HG03575 (cell line): Measurements from ENCODE around the gene DLGAP1.
"Not testable (repeated sequence)": the region's sequence is repeated elsewhere in the genome, so short reads cannot be mapped to it uniquely, and the experiment has no call there.

ENCODE experiments used
- ATAC-seq: cut with Tn5 transposase; IDR thresholded peaks from one replicate; pipeline ENCODE4 v1.9.1; 2021; ENCODE audit not compliant: unreplicated experiment, insufficient number of reproducible peaks, low FRiP score; ENCODE audit errors: extremely low read depth

Gene DLGAP1

DNA sequence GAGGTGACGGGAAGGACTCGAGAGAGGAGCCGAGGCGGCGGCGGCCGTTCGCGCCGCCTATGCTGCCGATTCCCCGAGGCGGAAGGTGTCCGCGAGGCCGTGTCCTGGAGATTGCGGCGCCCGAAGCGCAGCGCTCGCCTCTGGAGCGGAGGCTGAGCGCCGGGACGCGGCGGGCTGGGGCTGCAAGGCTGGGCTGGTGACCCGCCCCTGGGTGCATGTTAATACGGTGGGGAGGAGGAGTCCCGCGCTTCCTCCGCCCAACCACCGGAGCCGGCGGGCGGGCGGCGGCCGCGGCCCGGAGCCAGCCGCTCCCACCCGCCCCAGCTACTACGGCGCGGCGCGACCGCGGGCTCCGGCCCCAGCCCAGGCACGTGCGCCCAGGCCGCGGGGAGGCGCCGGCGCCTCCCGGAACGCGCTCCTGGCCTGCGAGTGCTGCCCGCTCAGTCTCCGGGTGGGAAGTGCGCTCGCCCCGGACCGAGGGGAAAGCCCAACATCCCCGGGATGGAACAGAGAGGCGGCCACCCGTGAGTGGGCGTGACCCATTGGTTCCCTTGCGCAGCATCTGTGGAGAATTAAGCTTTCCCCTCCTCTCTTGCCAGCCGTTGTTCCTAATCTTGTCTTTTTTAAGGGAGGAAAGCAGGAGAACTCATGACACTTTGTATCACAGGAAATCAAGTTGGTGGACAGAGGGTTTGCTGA lies at the start of gene DLGAP1:
DLGAP1 (minus strand) TSS at position 195 of the 699 bp plus-strand sequence.
- ATAC-seq, result no peak

DNA sequence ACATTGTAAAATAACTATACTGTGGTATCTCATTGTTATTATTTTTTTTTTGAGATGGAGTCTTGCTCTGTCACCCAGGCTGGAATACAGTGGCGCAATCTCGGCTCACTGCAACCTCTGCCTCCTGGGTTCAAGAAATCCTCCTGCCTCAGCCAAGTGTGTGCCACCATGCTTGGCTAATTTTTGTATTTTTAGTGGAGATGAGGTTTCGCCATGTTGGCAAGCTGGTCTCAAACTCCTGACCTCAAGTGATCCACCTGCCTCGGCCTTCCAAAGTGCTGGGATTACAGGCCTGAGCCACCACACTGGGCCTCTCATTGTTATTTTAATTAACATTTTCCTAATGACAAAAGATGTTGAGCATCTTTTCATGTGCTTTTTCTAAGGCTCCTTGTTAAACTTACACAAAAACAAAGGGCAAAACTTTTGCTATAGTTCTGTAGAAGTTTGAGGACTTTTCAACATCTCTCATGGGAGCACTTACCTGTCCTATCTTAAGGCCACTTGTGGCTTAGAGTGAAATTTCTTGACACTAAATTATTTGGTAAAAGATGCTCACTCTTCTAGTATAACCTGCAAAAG lies 39.7 kb upstream of the DLGAP1 start:
- ATAC-seq, result not testable (repeated sequence)

DNA sequence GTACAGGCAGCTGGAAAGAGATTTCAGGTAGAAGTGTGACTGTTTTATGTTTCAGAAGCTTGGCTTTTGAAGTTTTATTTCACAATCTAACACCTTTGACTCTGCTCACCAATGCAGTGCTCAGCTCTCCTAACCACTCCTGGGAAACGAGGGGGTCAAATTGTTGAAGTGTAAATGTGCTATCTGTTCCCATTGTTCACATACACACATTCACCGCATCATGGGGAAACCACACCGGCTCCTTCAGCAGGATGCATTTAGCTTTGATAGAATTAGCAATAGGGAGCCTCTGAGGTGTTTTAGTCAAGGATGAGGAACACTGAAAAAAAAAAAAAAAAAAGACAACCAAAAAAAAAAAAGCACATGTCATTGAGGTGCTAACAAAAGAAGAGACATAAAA lies 13.4 kb upstream of the DLGAP1 start:
- ATAC-seq, result no peak

DNA sequence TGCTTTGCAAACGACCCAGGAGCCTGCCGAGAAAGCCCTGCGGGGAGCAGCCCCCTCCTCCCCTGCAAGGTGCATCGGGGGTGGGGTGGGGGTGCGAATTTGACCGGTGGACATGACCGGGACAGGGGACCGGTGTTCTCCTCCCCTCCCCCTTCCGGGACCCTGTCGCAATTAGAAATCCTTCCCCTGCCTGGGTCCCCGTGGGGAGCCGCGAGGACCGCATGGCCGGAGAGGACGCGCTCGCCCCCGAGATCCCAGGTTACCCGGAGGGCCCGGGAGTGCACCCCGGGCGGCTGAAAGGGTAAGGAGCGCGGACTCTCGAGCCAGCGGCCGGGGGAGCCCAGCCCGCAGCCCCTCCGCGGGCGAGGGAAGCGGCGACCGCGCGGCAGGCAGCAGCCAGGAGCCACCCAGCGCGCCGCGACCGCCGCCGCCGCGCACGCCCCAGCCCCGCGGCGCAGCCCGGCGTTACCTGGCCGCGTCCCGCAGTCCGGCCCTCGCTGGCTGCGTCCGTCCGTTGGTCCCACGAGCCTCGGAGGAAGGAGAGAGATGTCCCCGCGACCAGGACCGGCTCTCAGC lies 482 bp downstream of the DLGAP1 start:
- ATAC-seq, result no peak

DNA sequence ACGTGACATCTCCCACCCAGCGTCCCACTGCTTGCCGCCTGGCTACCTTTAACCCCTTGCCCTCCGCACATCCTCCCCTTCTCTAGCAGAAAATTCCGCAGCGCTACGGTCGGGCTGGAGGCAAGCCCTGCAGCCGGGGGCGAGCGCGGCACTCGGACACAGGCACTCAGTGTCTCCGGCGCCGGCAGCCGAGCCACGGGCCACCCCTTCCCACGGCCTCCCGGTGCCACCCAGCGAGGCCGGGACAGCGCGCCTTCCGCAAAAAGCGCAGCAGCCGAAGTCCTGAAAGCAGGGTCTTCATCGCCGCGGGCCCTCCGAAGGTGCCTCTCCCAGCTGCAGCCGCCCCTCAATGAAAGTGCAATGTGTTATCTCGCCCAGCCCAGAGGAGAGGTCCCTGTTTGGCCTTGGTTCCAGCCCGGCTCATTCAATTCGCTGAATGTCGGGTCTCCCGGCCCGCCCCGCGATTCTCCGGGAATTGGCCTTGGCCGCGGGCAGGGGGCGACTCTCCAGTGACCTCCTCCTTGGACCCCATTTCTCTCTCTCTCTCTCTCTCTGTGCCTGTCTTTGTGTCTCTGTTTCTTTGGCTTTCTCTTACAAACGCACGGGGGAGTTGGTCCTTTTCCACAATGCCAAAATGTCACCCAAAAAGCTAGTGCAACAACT lies 1.1 kb downstream of the DLGAP1 start:
- no peak for ATAC-seq

DNA sequence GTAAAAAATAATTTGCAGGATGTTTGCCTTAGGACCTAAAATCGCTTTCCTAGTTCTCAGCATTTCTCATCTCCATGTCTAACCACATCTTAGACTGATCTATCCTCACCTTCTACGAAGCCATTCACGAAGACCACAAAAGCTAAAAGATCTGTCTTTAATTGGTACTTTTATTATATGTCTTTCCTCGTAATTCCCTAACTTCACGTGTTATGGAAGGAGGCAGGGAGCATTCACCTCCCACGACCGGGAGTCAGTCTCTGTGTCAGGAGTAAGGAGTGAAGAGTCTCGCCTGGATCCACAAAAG lies 1.6 kb downstream of the DLGAP1 start:
- ATAC-seq, result no peak

DNA sequence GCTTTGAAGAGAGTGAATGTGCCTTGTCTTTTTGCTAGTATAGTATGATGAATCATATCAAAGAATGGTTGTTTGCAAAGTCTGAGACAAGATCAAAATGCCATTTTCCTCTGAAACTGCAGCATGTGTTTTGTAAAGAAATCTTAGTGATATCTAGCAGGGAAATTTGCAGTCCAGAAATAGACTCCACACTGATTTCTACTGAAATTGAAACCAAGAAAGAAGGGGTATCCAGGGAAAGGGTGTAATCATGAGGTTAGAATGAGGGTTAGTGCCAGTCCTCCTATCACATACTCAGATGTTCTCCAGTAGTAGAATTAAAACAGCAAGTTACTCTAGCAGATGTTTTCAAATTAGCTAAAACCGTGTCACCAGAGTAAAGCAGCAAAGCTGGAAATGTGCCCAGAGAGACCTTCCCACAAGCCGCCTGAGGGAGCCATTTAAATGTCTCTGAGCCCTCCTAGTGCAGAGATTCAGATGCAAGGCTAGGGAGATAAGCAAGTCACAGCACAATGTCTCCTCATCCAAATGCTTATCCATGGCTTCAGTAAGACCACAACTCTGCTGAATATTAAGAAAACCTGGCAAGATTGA lies 4.9 kb downstream of the DLGAP1 start:
- ATAC-seq, result no peak

DNA sequence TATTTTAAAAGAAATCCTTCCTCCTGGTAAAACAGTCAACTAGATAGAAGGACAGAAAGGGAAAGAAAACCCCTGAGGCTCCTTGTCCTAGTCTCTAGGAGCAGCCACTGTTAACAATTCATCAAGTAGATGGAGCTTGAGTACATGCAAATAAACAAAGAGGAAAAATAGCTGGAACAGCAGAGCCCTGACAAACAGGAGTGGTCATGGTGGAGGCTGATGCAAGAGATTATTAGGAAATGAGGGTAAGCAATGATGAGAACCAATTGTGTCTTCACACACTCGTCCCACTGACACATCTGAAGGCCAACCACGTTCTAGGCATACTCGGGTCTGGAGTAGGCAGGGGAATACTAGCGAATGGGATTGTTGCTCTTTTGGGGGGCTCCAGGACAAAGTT lies 9.2 kb downstream of the DLGAP1 start:
- ATAC-seq, result no peak

DNA sequence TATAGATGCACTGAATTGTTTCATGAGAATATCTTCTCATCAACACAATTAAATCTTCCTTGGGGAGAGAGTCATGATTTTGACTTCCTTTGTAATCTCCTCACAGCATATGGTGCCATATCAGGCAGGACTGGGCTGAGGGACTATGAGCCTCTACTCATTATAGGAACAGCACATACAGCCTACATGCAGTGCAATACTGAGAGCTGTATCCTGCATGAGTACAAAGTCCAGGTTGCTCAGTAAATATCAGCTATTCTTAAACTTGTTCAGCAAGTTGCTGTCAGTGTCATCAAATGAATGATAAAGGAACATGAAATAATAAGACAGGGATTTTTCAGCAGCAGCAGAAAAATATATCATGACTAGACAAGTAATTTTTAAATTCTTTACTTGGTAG lies 10.8 kb downstream of the DLGAP1 start:
- ATAC-seq, result no peak

DNA sequence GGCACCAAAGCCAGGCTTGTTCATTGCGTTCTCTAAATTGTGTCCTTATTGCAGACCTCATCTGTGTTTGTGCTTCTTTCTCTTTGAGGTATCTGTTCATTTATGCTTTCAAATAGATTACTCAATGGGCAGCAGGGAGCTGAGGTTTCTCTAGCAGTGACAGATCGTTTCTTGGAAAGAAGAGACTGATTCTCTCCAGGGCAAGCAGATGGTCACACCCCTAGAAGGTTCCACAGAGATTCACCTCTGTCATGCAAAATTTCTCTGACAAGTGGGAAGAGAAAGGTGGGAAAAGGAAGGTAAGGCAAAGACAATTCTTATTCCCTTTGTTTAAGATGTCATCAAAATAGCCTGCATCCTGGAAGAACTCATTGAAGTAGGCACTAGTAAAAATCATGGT lies 14.0 kb downstream of the DLGAP1 start:
- no peak for ATAC-seq

DNA sequence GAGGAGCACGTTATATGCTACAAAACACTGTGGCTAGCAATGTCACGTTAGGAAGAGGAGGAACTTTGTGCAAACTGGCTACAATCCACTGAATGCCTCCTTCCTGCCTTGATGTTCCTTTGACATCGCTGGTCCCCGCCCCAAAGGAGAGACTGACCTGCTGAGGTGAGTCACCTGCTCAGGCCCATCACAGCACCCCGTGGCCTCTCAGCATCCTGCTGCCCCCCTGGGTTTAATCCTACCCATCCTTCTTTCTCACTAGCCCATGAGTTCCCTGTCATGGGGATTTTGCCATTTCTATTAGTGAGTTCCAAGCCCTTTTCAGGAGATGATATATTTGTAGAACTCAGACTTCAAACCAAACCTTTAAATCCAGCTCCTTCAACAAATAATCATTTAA lies 16.2 kb downstream of the DLGAP1 start:
- no peak for ATAC-seq

DNA sequence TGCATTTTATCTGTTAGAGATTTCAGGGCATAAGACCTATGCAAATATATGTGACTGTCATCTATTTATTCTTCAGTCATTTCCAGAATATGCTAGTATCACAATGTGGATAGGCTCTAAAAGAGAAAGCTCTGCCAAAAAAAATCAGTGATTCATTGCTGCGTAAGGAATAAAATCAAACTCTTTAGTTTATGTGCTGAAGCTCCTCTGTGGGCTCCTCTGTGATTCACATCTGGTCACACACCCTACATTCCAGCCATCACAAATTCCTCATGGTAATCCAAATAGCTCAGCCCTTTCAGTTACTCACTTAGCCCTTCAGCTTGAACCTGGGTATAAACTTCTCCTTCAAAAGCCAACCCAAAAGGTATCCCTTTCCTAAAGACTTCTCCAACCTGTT lies 21.4 kb downstream of the DLGAP1 start:
- no peak for ATAC-seq

DNA sequence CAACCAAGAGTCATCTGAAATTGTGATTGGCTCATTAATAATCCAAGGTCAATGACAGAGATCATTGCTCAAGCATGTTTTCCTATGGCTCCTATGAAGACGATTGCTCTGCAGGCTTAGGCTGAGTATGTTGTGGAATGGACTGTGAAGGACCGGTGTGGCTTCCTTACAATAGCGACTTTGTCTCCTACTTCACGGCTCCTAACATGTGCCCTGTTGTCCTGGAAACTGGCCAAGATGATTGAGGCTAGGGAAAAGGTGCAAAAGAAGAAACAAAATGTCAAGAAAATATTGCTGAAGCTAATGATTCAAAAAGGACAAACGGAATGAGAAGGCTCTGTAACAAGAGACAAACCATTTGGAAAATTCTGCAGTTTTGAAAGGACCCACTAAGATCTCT lies 24.3 kb downstream of the DLGAP1 start:
- no peak for ATAC-seq

DNA sequence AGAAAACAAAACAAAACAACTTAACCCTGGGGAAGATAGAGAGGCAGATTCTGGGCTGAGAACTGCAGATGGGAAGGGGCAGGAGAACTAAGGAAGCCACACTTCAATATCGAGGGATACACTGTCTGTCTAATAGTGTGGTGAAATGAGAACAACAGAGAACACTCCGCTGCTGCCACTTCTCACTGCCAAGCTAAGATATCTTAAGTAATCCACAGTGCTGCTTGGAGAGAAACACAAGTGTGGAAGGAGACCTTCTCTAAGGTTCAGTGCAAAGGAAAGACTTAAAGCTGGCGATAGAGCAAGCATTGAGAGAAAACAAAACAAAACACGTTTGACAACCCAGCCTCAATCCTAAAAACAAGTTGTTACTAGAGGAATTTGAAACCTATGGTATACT lies 37.4 kb downstream of the DLGAP1 start:
- no peak for ATAC-seq

DNA sequence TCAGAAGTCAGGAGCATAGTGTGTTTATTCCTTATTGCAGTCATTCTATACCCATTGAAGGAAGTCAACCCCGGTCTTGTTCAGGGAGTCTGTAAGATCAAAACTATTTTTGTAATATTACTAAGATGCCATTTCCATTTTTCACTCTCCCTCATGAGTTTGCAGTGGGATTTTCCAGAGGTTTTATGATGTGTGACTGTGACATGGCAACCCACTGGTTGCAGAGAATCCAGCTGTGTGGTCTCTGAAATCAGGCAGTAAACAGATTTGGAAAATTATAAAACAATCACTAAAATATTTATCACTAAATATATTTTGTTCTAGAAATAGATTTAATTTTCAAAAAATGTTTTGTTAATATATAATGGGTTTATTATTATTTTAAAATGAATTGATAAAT lies 38.1 kb downstream of the DLGAP1 start:
- ATAC-seq, result no peak

DNA sequence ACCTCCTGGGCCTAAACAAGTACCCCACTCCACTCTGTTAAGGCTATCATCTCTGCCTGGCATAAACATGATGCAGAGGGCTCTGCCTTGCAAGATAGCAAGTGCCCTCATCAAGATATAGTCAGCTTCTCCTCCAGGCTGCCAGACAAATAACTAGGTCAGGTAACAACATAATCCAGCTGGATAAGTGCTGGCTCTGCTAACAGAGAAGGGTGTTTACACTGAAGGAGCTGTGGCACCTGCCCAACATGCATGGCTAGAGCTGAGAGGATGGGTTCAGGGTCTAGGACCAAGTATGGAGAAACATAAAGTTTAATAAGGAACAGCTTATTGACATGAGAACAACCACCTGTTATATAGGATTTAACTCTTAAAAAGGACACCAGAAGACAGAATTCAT lies 42.8 kb downstream of the DLGAP1 start:
- ATAC-seq, result no peak

DNA sequence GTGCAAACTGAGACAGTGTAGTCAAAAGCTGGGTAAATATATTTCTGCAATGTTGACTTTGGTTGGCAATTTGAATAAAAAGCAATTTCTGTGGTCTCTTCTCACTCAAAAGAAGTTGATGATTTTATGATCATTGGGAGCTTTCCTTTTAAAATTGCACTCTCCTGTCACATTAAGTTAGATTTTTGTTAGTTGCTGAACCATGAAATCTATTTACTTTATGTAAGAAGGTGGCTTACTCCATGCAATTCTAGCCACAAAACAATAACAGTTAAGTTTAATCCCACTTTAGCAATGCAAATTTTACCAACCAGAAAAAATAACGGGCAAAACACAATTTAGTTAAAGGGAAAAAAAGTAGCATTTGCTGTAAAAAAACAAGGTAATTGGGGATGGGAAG lies 48.3 kb downstream of the DLGAP1 start:
- no peak for ATAC-seq

DNA sequence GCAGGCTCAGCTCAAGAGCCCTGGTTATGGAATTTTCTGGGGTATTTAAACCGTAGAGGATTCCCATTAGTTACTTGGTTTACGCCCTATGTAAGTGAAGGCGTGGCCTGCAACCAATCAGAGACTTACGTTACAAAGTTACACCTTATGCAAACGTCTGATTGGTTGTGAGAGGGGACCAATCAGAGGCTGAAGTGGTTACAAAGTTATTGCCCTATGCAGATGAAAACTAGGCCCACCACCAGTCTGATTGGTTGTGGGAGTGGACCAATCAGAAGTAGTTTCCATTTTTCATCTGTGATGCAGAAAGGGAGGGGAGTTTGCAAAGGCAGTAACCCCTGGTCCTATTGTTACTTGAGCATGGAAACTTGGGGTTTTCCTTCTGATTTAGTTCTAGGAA lies 49.1 kb downstream of the DLGAP1 start:
- no peak for ATAC-seq

DNA sequence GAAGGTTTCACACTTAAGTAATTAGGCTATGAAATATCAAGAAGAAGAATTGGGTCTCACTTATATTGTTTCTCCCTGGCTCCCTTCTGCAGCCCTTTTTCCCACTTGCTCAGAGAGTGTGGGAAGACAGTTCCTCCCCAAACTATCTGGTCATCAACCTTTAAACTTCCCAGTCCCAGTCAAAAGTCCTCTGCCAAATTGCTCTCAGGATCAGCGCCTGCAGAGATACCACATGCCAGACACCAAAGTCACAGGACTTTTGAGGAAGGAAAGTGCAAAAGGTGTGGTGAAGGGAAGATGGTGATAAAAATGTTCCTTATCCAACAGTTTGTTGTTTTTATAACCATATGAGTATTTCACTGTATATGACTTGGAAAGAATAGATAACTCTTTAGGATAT lies 51.3 kb downstream of the DLGAP1 start:
- no peak for ATAC-seq

DNA sequence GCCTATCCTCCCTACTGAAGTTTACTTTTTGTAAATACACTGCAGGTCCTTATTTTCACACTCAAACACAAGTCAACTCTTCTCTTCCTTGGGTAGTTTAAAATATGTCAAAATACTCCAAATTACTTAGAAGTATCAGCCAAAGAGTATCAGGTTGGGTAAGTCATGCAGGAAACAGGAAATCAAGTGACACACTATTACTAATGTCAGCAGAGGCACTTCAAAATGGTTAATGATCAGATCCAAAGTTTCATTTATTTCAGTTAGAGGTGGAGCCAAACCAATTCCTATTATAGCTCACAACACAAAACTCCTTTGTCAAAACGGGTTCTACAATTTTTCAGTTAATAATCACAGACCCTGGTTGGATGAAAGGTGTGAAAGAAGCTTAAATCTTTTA lies 54.2 kb downstream of the DLGAP1 start:
- no peak for ATAC-seq
